Erythroblast (primary cell): Measurements from ENCODE around the gene DOCK4.

Experiments
- GATA1 ChIP-seq: IDR thresholded peaks from 2 replicates; pipeline ENCODE4 v1.6.1; 2011; ENCODE audit warnings: low read depth, mild to moderate bottlenecking, control low read depth, low read length, moderate library complexity
- POLR2A ChIP-seq: IDR thresholded peaks from 2 replicates; pipeline ENCODE4 v1.6.1; 2011; ENCODE audit warnings: mild to moderate bottlenecking, low read length

DNA sequence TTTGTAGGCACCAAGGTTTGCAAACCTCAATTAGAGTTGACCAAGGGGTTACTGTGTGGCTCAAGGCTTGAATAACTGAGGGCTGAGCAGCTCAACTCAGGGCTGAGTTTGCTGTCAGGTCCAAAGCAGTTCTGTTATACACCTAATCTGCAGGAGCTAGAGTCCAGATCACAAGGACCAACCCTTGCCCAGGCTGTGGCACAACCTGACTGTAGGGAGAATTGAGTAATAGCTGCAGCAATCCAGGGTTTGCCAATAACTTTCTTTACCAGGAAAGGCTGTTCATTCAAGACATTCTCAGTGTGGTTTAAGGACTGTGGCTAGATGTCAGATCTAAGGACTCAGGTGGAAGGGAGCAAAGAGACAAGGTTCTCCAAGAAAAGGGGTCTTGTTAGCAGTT lies 528.4 kb downstream of the DOCK4 start:
- TF ChIP-seq POLR2A: no peak
- TF ChIP-seq GATA1: no peak
